ENCODE data around the gene PALM2AKAP2. TPM values are rescaled to one million over a fixed set of nuclear protein-coding genes. Genes with fewer than 3 reads are reported as not detected.

PALM2AKAP2 gene
- total RNA-seq, 1 donor from 2014 or later: 52.7 TPM

GRCh38 chr9:109789971-109790370 lies 10.0 kb downstream of the PALM2AKAP2 start:
- peaks cover 81% of the 10 kb centered on the region for H3K4me1 Mint-ChIP-seq (ENCODE audit: low read depth)
- H3K36me3 Mint-ChIP-seq (ENCODE audit: low read depth): no peaks in the 10 kb centered on the region
- no peaks in the 10 kb centered on the region for H3K9me3 Mint-ChIP-seq (ENCODE audit: low read depth)
- no peak overlapping the region for H3K4me3 Mint-ChIP-seq (ENCODE audit: unreplicated experiment)
- DNase-seq (ENCODE audit: low spot score): no peak
- TF ChIP-seq CTCF (IDR thresholded peaks at IDR 0.05): no peak
- H3K27me3 Mint-ChIP-seq (ENCODE audit: low read depth): no peaks in the 10 kb centered on the region
- peak overlapping the region; percentile 66 for H3K27ac Mint-ChIP-seq (ENCODE audit: unreplicated experiment)

GRCh38 chr9:109791003-109791677 lies 11.1 kb downstream of the PALM2AKAP2 start:
- H3K27me3 Mint-ChIP-seq (ENCODE audit: low read depth): no peaks in the 10 kb centered on the region
- H3K4me3 Mint-ChIP-seq (ENCODE audit: unreplicated experiment): no peak overlapping the region
- H3K36me3 Mint-ChIP-seq (ENCODE audit: low read depth): no peaks in the 10 kb centered on the region
- H3K4me1 Mint-ChIP-seq (ENCODE audit: low read depth): peaks cover 73% of the 10 kb centered on the region
- no peak for TF ChIP-seq CTCF (IDR thresholded peaks at IDR 0.05)
- no peaks in the 10 kb centered on the region for H3K9me3 Mint-ChIP-seq (ENCODE audit: low read depth)
- peak overlapping the region; percentile 67 for H3K27ac Mint-ChIP-seq (ENCODE audit: unreplicated experiment)
- DNase-seq (ENCODE audit: low spot score): no peak

- Mint-ChIP-seq H3K4me3 (ENCODE audit: unreplicated experiment) (no peak overlapping the region), H3K36me3 (ENCODE audit: low read depth) (no peaks in the 10 kb centered on the region), H3K27me3 (ENCODE audit: low read depth) (no peaks in the 10 kb centered on the region), H3K9me3 (ENCODE audit: low read depth) (no peaks in the 10 kb centered on the region), H3K4me1 (ENCODE audit: low read depth) (peaks cover 77% of the 10 kb centered on the region), H3K27ac (ENCODE audit: unreplicated experiment) (peak overlapping the region; percentile 67)
- DNase-seq (ENCODE audit: low spot score): no peak
- no peak for TF ChIP-seq CTCF (IDR thresholded peaks at IDR 0.05)
Measured at GRCh38 chr9:109791747-109792146, 11.7 kb downstream of the PALM2AKAP2 start.

GRCh38 chr9:109792951-109793546 lies 13.1 kb downstream of the PALM2AKAP2 start:
- no peak overlapping the region for H3K4me3 Mint-ChIP-seq (ENCODE audit: unreplicated experiment)
- H3K36me3 Mint-ChIP-seq (ENCODE audit: low read depth): no peaks in the 10 kb centered on the region
- peak overlapping the region; percentile 91 for H3K27ac Mint-ChIP-seq (ENCODE audit: unreplicated experiment)
- no peak for DNase-seq (ENCODE audit: low spot score)
- H3K27me3 Mint-ChIP-seq (ENCODE audit: low read depth): no peaks in the 10 kb centered on the region
- H3K4me1 Mint-ChIP-seq (ENCODE audit: low read depth): peaks cover 74% of the 10 kb centered on the region
- no peak for TF ChIP-seq CTCF (IDR thresholded peaks at IDR 0.05)
- no peaks in the 10 kb centered on the region for H3K9me3 Mint-ChIP-seq (ENCODE audit: low read depth)

- peak overlapping the region; percentile 37 for H3K27ac Mint-ChIP-seq (ENCODE audit: unreplicated experiment)
- no peaks in the 10 kb centered on the region for H3K36me3 Mint-ChIP-seq (ENCODE audit: low read depth)
Measured at GRCh38 chr9:109793921-109794320, 13.9 kb downstream of the PALM2AKAP2 start.

More at GRCh38 chr9:109793921-109794320, 13.9 kb downstream of the PALM2AKAP2 start:
- Mint-ChIP-seq H3K4me1 (ENCODE audit: low read depth) (peaks cover 70% of the 10 kb centered on the region), H3K4me3 (ENCODE audit: unreplicated experiment) (no peak overlapping the region), H3K27me3 (ENCODE audit: low read depth) (no peaks in the 10 kb centered on the region), H3K9me3 (ENCODE audit: low read depth) (no peaks in the 10 kb centered on the region)
- TF ChIP-seq CTCF (IDR thresholded peaks at IDR 0.05): no peak
- DNase-seq (ENCODE audit: low spot score): no peak
